Astrocyte of the cerebellum (primary cell): ENCODE data around the gene CLEC14A.

Source experiments
- DNase-seq: peaks from one replicate; pipeline ENCODE4 v3.0.0-alpha.2; 2011; ENCODE audit warnings: low read depth
- H3K4me3 ChIP-seq: 2 replicates; pipeline ENCODE4 v1.5.1; 2011; ENCODE audit warnings: mild to moderate bottlenecking, low read depth, low read length, moderate library complexity
- CTCF ChIP-seq: IDR thresholded peaks from 2 replicates; pipeline ENCODE4 v1.5.1; 2012; ENCODE audit warnings: low read length, low read depth, moderate library complexity, mild to moderate bottlenecking; ENCODE audit errors: missing control alignments
- in situ Hi-C: cut with HindIII; loops from 2 replicates; pipeline ENCODE4 v1.10.0; 2017; ENCODE audit warnings: low sequenced_read_pairs

CLEC14A gene, protein sequence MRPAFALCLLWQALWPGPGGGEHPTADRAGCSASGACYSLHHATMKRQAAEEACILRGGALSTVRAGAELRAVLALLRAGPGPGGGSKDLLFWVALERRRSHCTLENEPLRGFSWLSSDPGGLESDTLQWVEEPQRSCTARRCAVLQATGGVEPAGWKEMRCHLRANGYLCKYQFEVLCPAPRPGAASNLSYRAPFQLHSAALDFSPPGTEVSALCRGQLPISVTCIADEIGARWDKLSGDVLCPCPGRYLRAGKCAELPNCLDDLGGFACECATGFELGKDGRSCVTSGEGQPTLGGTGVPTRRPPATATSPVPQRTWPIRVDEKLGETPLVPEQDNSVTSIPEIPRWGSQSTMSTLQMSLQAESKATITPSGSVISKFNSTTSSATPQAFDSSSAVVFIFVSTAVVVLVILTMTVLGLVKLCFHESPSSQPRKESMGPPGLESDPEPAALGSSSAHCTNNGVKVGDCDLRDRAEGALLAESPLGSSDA

GRCh38 chr14:38255673-38256532, at the start of gene CLEC14A:
Gene CLEC14A (minus strand): TSS chr14:38256093. CDS start chr14:38256022, 71 bp downstream.
- in situ Hi-C loops, result no loop called here
- H3K4me3 ChIP-seq, result peak within 1 kb of the TSS; percentile 39
- no peak for TF ChIP-seq CTCF

DNA sequence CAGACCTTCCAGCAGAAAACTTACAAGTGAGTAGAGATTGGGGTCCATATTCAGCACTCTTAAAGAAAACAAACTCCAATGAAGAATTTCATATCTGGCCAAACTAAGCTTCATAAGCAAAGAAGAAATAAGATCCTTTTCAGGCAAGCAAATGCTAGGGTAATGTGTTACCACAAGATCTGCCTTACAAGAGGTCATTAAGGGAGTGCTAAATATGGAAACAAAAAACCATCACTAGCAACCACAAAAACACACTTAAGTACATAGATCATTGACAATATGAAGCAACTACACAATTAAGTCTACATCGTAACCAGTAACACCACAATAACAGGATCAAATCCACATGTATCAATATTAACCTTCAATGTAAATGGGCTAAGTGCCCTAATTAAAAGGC, 47.1 kb upstream of the CLEC14A start:
- in situ Hi-C loops, result no loop called here
- TF ChIP-seq CTCF, result no peak
- DNase-seq, result no peak
- no peak overlapping the region for H3K4me3 ChIP-seq

More at GRCh38 chr14:38255673-38256532, at the start of gene CLEC14A:
- no peak for DNase-seq

- in situ Hi-C loops, result no loop called here
These were observed 46.1 kb upstream of the CLEC14A start for GRCh38 chr14:38302034-38302433.

GRCh38 chr14:38297681-38298080, 41.8 kb upstream of the CLEC14A start:
- in situ Hi-C loops, result no loop called here
- DNase-seq, result no peak
- H3K4me3 ChIP-seq, result no peak overlapping the region
- no peak for TF ChIP-seq CTCF

More at GRCh38 chr14:38302034-38302433, 46.1 kb upstream of the CLEC14A start:
- DNase-seq, result no peak
- no peak overlapping the region for H3K4me3 ChIP-seq
- no peak for TF ChIP-seq CTCF

DNA sequence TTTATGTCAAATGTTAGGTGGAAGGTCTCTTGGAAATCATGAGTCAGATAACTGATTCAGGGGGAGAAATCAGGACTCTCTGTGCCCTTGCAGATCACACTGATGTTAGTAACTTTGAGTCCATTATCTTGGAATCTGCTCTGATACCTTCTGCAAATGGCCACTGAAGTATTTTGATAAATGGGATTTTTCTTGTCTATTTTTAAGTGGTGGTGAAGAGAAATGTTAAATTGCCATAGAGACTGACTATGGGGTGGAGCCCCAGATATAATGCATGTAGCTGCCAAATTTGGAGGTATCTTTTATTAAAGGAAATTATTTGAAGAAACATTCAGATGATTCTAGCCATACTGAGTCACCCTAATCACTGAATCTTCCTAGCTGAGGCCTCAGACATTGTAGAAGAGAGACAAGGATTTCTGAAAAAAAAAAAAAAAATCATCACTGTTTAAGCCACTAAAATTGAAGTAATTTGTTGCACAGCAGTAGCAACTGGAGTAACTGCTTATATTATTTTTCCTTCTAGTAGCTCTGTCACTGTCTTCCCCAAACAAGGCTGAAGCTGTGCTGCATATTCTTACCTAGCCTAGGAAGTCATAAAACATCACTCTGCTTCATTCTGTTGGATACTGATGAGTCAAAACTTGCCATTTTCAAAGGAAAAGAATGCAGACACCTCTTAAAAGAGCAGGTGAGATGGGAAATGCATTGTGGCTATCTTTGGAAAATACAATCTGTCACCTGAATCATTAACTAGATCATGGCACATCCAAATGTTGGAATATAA, 36.0 kb upstream of the CLEC14A start:
- in situ Hi-C loops, result no loop called here
- no peak overlapping the region for H3K4me3 ChIP-seq
- TF ChIP-seq CTCF, result no peak
- DNase-seq, result no peak
